Skeletal muscle satellite cell (primary cell): Measurements from ENCODE around the gene MUC5AC.

Experiments
- H3K27me3 ChIP-seq: 2 replicates; pipeline ENCODE4 v1.7.0; 2013; ENCODE audit warnings: low read length; ENCODE audit not compliant: control insufficient read depth, insufficient read depth
- H3K36me3 ChIP-seq: 2 replicates; pipeline ENCODE4 v1.7.0; 2013; ENCODE audit warnings: mild to moderate bottlenecking, control low read depth, low read length; ENCODE audit not compliant: insufficient read depth
- H3K4me1 ChIP-seq: 2 replicates; pipeline ENCODE4 v1.7.0; 2013; ENCODE audit warnings: low read length; ENCODE audit not compliant: control insufficient read depth, insufficient read depth
- H3K4me2 ChIP-seq: 2 replicates; pipeline ENCODE4 v1.7.0; 2013; ENCODE audit warnings: mild to moderate bottlenecking, low read length
- H3K4me3 ChIP-seq: 2 replicates; pipeline ENCODE4 v1.7.0; 2013; ENCODE audit warnings: low read length
- H3K9ac ChIP-seq: 2 replicates; pipeline ENCODE4 v1.7.0; 2013; ENCODE audit warnings: mild to moderate bottlenecking, low read depth, low read length, moderate library complexity
- H3K9me3 ChIP-seq: replicated peaks from 2 replicates; pipeline ENCODE4 v1.7.0; 2013; ENCODE audit warnings: mild to moderate bottlenecking, control low read depth, low read length

The MUC5AC gene

DNA sequence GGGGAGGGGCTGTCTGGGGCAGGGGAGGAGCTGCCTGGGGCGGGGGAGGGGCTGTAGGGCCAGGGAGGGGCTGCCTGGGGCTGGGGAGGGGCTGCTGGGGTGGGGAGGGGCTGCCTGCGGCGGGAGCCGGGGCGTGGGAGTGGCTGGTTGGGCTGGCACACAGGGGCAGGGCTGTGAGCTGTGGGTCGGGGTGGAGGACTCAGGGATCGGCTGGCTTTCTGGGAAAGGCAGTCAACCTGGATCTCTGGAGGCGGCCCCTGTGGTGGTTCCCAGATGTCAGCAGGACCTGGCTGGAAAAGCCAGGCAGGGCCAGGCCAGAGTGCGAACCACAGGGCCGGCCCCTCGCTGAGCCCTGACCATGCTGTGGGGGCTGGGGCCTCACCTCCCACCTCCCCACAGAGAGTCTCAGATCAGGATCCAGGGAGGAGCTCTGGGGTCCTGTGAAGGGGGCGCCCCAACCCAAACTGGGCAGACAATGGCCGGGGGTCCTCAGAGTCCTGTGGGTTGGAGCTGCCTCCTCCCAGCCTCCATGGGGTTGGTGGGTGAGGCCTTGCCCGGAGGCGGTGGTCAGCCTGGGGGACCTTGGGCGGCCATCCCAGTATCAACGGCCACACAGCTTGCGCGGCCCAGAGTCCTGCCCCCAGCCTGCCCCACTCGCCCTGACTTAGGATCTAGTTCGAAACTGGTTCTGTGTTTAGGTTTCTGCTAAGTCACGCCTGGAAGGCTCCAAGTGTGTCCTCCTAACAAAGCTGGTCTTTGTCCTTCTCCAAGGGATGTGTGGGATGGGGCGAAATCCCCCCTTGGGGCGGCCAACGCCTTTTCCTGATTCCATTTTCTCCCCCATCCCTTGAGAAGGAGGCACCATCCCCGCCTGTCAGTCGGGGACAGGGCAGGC, 67.0 kb downstream of the MUC5AC start:
- no peaks in the 10 kb centered on the region for H3K4me1 ChIP-seq
- peaks cover 31% of the 10 kb centered on the region for H3K27me3 ChIP-seq
- H3K4me2 ChIP-seq, result no peak overlapping the region
- no peak overlapping the region for H3K4me3 ChIP-seq
- H3K9ac ChIP-seq, result no peak overlapping the region
- no peaks in the 10 kb centered on the region for H3K9me3 ChIP-seq
- no peaks in the 10 kb centered on the region for H3K36me3 ChIP-seq

DNA sequence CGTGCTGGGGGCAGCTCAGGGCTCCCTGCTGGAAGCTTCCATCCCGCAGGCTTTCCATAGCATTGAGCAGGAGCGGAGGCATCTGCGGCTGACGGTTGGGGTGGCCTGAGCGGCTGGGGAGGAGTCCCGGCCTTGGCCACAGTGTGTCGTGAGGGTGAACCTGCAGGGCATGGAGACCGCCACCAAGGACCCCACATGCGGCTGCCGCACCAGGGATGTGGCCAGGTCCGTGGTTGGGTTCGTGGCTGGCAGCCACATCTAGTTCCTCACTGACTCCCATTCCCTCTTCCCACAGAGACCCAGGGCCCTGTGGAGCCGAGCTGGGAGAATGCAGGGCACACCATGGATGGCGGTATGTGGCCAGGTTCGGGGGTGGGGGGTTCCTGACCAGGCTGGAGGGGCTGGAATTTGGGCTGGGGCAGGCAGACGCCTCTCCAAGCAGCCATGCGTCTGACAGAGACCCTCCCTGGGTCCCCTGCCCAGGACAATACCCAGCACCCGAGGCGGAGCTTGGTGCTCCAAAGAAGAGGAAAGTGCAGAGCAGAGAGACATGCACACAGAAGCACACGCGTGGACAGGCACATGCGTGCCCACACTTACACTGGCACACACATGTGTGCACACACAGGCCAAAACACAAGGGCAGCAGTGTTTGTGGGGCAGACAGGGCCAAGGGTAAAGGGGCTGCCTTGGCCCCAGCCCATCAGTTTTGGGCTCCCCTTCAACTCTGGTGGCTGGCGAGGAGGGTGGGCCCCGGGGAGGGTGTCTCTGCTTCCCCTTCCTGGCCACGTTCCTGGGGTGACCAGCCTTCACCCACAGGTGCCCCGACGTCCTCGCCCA, 67.9 kb downstream of the MUC5AC start:
- no peaks in the 10 kb centered on the region for H3K4me1 ChIP-seq
- peaks cover 28% of the 10 kb centered on the region for H3K27me3 ChIP-seq
- no peak overlapping the region for H3K4me2 ChIP-seq
- no peaks in the 10 kb centered on the region for H3K9me3 ChIP-seq
- H3K9ac ChIP-seq, result no peak overlapping the region
- H3K4me3 ChIP-seq, result no peak overlapping the region
- no peaks in the 10 kb centered on the region for H3K36me3 ChIP-seq

DNA sequence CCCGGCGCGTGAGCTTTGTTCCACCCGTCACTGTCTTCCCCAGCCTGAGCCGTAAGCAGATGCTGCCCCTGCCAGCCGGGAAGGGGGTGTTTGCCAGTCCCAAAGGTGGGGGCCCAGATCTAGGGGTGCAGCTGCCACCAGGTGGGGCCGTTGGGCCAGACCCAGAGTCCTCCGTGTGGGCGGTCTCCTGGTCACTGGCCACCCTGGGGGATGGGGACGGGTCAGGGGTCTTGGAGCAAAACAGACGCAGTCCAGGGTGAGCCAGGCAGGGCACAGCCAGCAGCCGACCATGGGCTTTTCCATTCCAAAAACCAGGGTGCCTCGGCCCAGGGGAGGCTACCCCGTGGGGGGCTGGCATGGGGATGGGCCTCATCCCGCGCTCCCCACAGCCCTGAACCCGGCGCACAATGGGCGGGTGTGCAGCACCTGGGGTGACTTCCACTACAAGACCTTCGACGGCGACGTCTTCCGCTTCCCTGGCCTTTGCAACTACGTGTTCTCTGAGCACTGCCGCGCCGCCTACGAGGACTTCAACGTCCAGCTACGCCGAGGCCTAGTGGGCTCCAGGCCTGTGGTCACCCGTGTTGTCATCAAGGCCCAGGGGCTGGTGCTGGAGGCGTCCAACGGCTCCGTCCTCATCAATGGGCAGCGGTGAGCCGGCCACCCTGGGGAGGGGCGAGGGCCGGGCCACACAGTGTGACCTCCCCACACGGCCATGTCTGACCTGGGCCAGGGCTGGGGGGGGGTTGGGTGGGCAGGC, 68.7 kb downstream of the MUC5AC start:
- Histone ChIP-seq H3K36me3 (no peaks in the 10 kb centered on the region), H3K4me1 (no peaks in the 10 kb centered on the region), H3K9me3 (no peaks in the 10 kb centered on the region), H3K4me2 (no peak overlapping the region), H3K4me3 (no peak overlapping the region), H3K9ac (no peak overlapping the region), H3K27me3 (peaks cover 22% of the 10 kb centered on the region)

DNA sequence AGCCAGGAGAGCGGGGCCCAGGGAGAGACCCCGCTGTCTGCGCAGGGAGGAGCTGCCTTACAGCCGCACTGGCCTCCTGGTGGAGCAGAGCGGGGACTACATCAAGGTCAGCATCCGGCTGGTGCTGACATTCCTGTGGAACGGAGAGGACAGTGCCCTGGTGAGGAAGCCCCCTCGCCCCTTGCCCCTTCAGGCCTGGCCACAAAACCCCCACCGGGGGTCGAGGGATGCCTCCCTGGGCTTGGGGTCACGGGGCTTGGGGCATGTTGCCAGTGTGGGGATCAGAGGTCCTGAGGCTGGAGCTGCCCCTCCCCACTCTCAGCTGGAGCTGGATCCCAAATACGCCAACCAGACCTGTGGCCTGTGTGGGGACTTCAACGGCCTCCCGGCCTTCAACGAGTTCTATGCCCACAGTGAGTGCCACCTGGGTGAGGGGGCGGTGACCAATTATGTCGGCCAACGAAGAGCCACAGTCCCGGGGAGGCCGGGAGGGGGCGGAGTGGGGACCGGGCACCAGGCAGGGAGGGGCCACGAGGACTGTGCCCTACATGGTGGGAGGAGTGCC, 69.3 kb downstream of the MUC5AC start:
- H3K9ac ChIP-seq, result no peak overlapping the region
- H3K36me3 ChIP-seq, result no peaks in the 10 kb centered on the region
- H3K9me3 ChIP-seq, result no peaks in the 10 kb centered on the region
- no peak overlapping the region for H3K4me3 ChIP-seq
- H3K27me3 ChIP-seq, result peaks cover 17% of the 10 kb centered on the region
- no peak overlapping the region for H3K4me2 ChIP-seq
- no peaks in the 10 kb centered on the region for H3K4me1 ChIP-seq

DNA sequence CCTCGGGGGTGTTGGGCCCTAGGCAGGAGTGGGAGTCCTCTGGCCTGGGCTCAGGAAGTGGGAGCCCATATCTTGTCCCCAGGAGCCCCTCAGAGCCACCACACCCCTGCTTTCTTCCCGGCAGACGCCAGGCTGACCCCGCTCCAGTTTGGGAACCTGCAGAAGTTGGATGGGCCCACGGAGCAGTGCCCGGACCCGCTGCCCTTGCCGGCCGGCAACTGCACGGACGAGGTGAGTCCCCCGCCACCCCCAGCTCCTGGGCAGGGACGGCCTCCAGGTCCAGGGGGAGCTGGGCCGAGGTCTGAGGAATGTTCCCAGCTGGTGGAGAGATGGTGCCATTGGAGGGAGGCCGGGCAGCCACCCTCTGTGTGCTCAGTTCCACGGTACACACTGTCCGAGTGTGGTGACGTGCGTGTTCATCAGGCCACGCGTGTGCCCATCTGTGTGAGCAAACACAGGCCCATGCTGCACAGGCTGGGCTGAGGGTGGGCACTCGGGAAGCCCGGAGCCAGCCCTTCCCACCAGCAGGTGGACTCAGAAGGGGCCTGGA, 69.9 kb downstream of the MUC5AC start:
- H3K9me3 ChIP-seq, result no peaks in the 10 kb centered on the region
- H3K27me3 ChIP-seq, result peaks cover 12% of the 10 kb centered on the region
- H3K4me3 ChIP-seq, result no peak overlapping the region
- H3K4me1 ChIP-seq, result no peaks in the 10 kb centered on the region
- H3K9ac ChIP-seq, result no peak overlapping the region
- no peaks in the 10 kb centered on the region for H3K36me3 ChIP-seq
- H3K4me2 ChIP-seq, result no peak overlapping the region

DNA sequence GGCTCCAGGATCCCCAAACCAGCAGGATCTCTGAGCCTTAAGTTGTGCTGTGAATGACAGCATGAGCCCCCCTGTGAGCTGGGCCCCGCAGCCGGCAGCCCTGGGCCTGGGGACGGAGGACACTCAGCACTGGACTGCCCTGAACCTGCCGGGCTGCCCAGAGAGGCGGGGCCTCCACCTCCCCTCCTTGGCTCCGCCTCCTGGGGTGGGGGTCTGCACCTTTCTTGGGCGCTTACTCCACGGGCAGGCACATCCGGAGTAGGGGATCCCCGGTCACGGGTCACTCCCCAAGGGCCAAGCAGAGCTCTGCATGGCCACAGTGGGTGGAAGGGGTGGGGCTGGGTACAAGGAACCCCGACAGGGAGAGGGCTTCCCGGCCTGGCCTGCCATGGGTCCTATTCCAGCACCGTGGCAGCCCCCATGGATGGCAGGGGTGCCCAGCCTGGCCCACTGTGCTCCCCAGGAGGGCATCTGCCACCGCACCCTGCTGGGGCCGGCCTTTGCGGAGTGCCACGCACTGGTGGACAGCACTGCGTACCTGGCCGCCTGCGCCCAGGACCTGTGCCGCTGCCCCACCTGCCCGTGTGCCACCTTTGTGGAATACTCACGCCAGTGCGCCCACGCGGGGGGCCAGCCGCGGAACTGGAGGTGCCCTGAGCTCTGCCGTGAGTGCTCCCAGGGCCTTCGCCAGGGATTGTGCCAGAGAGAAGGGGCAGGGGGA, 70.5 kb downstream of the MUC5AC start:
- Histone ChIP-seq H3K9ac (no peak overlapping the region), H3K9me3 (no peaks in the 10 kb centered on the region), H3K4me1 (no peaks in the 10 kb centered on the region), H3K36me3 (no peaks in the 10 kb centered on the region), H3K4me2 (no peak overlapping the region), H3K4me3 (no peak overlapping the region), H3K27me3 (peaks cover 11% of the 10 kb centered on the region)

DNA sequence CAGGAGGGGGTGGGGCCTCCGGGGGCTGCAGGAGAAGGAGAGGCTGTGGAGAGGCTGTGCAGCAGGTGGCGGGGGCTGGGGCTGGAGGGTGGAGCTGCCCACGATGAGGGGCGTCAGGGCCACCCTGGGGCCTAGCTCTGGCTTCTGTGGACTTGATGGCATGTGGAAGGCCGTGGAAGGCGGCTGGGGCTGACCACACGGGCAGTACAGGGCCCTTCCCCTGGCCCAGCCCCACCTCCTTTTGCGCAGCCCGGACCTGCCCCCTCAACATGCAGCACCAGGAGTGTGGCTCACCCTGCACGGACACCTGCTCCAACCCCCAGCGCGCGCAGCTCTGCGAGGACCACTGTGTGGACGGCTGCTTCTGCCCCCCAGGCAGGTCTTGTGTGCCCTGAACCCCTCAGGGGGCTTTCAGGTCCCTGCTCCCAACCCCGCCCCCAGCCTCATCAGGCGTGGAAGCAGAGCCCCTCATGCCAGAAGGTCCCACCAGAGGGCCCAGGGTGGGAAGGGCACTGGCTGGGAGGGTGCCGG, 71.2 kb downstream of the MUC5AC start:
- no peaks in the 10 kb centered on the region for H3K9me3 ChIP-seq
- H3K4me2 ChIP-seq, result no peak overlapping the region
- no peak overlapping the region for H3K9ac ChIP-seq
- no peaks in the 10 kb centered on the region for H3K36me3 ChIP-seq
- no peaks in the 10 kb centered on the region for H3K4me1 ChIP-seq
- peaks cover 11% of the 10 kb centered on the region for H3K27me3 ChIP-seq
- no peak overlapping the region for H3K4me3 ChIP-seq

DNA sequence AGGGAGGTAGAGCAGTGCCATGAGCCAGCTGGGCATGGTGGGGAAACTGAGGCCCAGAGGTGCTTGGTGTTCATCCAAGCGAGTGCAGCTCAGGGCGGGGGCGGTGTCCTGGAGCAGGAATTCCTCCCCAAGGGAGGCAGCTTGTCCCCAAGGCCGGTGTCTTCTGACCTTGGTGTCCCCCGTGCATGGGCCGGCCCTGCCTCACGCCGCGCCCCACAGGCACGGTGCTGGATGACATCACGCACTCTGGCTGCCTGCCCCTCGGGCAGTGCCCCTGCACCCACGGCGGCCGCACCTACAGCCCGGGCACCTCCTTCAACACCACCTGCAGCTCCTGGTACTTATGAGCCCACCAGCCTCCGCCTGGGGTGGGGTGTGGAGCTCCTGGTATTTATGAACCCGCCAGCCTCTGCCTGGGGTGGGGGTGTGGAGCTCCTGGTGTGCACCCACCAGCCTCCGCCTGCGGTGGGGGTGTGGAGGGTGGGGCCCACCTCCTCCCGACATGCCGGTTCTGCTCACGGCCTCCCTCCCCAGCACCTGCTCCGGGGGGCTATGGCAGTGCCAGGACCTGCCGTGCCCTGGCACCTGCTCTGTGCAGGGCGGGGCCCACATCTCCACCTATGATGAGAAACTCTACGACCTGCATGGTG, 71.8 kb downstream of the MUC5AC start:
- peaks cover 10% of the 10 kb centered on the region for H3K27me3 ChIP-seq
- no peaks in the 10 kb centered on the region for H3K36me3 ChIP-seq
- no peak overlapping the region for H3K4me2 ChIP-seq
- no peaks in the 10 kb centered on the region for H3K9me3 ChIP-seq
- no peaks in the 10 kb centered on the region for H3K4me1 ChIP-seq
- no peak overlapping the region for H3K4me3 ChIP-seq
- no peak overlapping the region for H3K9ac ChIP-seq

DNA sequence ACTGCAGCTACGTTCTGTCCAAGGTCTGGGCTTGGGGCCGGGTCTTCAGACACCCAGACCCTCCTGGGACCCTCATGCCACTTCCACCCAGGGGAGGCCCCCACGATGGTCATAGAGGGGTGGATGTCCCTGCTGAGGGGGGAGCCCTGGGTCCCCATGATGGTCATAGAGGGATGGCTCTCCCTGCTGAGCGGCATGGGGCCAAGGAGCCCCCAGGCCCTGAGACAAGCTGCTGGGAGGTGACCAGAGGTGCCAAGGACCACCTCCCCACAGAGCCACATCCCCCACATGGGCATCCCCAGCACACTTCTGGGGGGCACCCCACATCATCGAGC, 72.3 kb downstream of the MUC5AC start:
- Histone ChIP-seq H3K9me3 (no peaks in the 10 kb centered on the region), H3K4me3 (no peak overlapping the region), H3K9ac (no peak overlapping the region), H3K27me3 (peaks cover 5% of the 10 kb centered on the region), H3K36me3 (no peaks in the 10 kb centered on the region), H3K4me1 (no peaks in the 10 kb centered on the region), H3K4me2 (no peak overlapping the region)
